ENCODE results near the gene ETV5. TPM values are rescaled to one million over a fixed set of nuclear protein-coding genes. Genes with fewer than 3 reads are reported as not detected.

The ETV5 gene
- total RNA-seq, 1 donor from 2014 or later, result 29.7 TPM

GRCh38 chr3:186141790-186142189 lies 32.9 kb upstream of the ETV5 start:
- Mint-ChIP-seq H3K27ac (peak overlapping the region; percentile 59), H3K4me3 (no peak overlapping the region), H3K9me3 (no peaks in the 10 kb centered on the region), H3K4me1 (peaks cover 23% of the 10 kb centered on the region), H3K36me3 (no peaks in the 10 kb centered on the region), H3K27me3 (ENCODE audit: low read depth) (no peaks in the 10 kb centered on the region)
- TF ChIP-seq, protein P1, sequence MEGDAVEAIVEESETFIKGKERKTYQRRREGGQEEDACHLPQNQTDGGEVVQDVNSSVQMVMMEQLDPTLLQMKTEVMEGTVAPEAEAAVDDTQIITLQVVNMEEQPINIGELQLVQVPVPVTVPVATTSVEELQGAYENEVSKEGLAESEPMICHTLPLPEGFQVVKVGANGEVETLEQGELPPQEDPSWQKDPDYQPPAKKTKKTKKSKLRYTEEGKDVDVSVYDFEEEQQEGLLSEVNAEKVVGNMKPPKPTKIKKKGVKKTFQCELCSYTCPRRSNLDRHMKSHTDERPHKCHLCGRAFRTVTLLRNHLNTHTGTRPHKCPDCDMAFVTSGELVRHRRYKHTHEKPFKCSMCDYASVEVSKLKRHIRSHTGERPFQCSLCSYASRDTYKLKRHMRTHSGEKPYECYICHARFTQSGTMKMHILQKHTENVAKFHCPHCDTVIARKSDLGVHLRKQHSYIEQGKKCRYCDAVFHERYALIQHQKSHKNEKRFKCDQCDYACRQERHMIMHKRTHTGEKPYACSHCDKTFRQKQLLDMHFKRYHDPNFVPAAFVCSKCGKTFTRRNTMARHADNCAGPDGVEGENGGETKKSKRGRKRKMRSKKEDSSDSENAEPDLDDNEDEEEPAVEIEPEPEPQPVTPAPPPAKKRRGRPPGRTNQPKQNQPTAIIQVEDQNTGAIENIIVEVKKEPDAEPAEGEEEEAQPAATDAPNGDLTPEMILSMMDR (IDR thresholded peaks at IDR 0.05; ENCODE audit: unreplicated experiment), result no peak
- DNase-seq (ENCODE audit: low spot score in 2 of 2, unreplicated experiment in 2 of 2), result no peak

- H3K4me1 Mint-ChIP-seq, result peaks cover 31% of the 10 kb centered on the region
- no peaks in the 10 kb centered on the region for H3K9me3 Mint-ChIP-seq
- no peak for DNase-seq (ENCODE audit: low spot score in 2 of 2, unreplicated experiment in 2 of 2)
- H3K27me3 Mint-ChIP-seq (ENCODE audit: low read depth), result no peaks in the 10 kb centered on the region
- TF ChIP-seq, protein P1 (IDR thresholded peaks at IDR 0.05; ENCODE audit: unreplicated experiment), result no peak
- H3K36me3 Mint-ChIP-seq, result no peaks in the 10 kb centered on the region
- H3K4me3 Mint-ChIP-seq, result no peak overlapping the region
- no peak overlapping the region for H3K27ac Mint-ChIP-seq
Measured at GRCh38 chr3:186138272-186138981, 29.5 kb upstream of the ETV5 start.

DNA sequence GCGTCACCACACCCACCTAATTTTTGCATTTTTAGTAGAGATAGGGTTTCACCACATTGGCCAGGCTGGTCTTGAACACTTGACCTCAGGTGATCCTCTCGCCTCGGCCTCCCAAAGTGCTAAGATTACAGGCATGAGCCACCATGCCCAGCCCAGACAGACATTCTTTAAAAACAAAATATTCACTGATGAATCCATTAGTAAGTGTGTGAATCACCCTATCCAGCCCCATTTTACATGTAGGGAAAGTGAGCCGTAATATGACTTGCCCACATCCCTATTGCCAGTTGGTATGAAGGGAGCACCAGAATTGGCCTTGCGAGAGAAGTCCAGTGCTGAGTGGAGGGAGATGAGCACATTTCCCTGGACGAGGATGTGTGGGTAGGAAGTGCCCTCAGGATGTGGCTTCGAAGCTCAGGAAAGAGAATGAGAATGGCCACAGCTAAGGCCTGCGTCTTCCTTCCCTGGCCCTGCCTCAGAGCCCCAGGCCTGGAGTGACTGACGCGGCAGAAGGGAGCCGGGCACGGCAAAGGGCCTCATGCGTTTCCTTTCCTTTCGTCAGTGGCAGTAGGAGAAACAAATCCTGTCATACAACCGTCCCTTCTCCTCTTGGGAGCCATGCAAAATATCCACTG lies 28.3 kb upstream of the ETV5 start:
- Mint-ChIP-seq H3K27me3 (ENCODE audit: low read depth) (no peaks in the 10 kb centered on the region), H3K9me3 (no peaks in the 10 kb centered on the region), H3K27ac (no peak overlapping the region), H3K4me1 (peaks cover 18% of the 10 kb centered on the region), H3K4me3 (no peak overlapping the region), H3K36me3 (no peaks in the 10 kb centered on the region)
- no peak for DNase-seq (ENCODE audit: low spot score in 2 of 2, unreplicated experiment in 2 of 2)
- TF ChIP-seq, protein P1 (IDR thresholded peaks at IDR 0.05; ENCODE audit: unreplicated experiment), result no peak

DNA sequence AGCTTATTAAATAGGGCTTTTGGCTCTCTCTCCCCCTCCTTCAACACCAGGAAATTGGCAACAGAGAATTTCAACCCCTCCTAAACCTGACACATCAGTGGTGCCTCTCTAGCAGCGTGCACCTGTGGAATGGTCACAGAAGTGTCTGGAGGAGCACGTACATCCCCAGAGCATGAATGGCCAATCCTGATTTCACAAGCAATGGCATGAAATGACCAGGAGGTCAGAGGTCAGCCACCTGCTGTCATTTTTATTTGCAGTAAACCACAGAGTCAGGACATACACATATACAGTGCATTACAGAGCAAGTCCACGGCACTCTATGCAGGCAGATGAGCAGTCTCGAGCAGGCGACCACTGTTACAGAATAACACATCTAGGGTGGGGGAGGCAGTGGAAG lies 25.1 kb upstream of the ETV5 start:
- TF ChIP-seq, protein P1 (IDR thresholded peaks at IDR 0.05; ENCODE audit: unreplicated experiment), result no peak
- Mint-ChIP-seq H3K4me3 (no peak overlapping the region), H3K27me3 (ENCODE audit: low read depth) (no peaks in the 10 kb centered on the region), H3K36me3 (no peaks in the 10 kb centered on the region), H3K9me3 (no peaks in the 10 kb centered on the region), H3K27ac (no peak overlapping the region), H3K4me1 (peaks cover 12% of the 10 kb centered on the region)
- no peak for DNase-seq (ENCODE audit: low spot score in 2 of 2, unreplicated experiment in 2 of 2)

DNA sequence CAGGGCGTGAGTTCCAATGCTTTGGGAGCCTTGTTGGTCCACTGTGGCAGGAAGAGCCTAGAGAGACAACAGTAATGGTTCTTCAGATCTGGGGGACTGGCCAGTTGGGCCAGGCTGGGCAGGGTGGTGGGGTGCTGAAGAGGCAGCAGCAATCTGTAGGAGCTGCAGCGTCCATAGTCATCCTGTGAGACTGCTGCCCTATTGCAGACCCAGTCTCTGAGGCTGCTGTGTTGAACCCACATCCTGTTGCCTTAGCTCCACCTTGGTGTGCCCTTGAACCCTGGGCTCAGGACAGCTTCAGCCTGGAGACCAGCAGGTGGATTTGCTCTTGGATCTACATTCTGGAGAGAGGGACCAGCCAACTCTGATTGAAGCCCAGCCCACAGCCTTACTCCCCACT lies 23.6 kb upstream of the ETV5 start:
- no peaks in the 10 kb centered on the region for H3K27me3 Mint-ChIP-seq (ENCODE audit: low read depth)
- no peaks in the 10 kb centered on the region for H3K36me3 Mint-ChIP-seq
- TF ChIP-seq, protein P1 (IDR thresholded peaks at IDR 0.05; ENCODE audit: unreplicated experiment), result no peak
- no peak overlapping the region for H3K27ac Mint-ChIP-seq
- no peak overlapping the region for H3K4me3 Mint-ChIP-seq
- peaks cover 18% of the 10 kb centered on the region for H3K4me1 Mint-ChIP-seq
- H3K9me3 Mint-ChIP-seq, result no peaks in the 10 kb centered on the region
- DNase-seq (ENCODE audit: low spot score in 2 of 2, unreplicated experiment in 2 of 2), result no peak

All from mesothelial cell of epicardium (in vitro differentiated cells).